NT2/D1 (cell line): ENCODE data around the gene SLIT3.

Source experiments
- SUZ12 ChIP-seq: IDR thresholded peaks from 2 replicates; pipeline ENCODE4 v1.6.1; 2011; ENCODE audit not compliant: insufficient read length, insufficient read depth; ENCODE audit errors: extremely low read depth
- YY1 ChIP-seq: IDR thresholded peaks from 2 replicates; pipeline ENCODE4 v1.6.1; 2011; ENCODE audit not compliant: insufficient read length, insufficient read depth
- ZNF274 ChIP-seq: IDR thresholded peaks from 2 replicates; pipeline ENCODE4 v1.6.1; 2011; ENCODE audit warnings: mild to moderate bottlenecking, low read depth, low read length

- TF ChIP-seq ZNF274 (no peak), SUZ12 (no peak), YY1 (no peak)
Measured at GRCh38 chr5:169091396-169091980, 209.5 kb downstream of the SLIT3 start.
